GM10248 (cell line): Measurements from ENCODE around the gene ANKRD35.

Experiments
- CTCF ChIA-PET: fragments of 300-600 bp; sonication (Branson Sonifier 250); formaldehyde crosslinking; extraction: SDS; loops from one replicate; lab custom pipeline; 2021; ENCODE audit warnings: antibody characterized with exemption; lab: Yijun Ruan, JAX
- POLR2A ChIA-PET: fragments of 350-650 bp; sonication (Branson Sonifier 250); formaldehyde crosslinking; extraction: SDS; loops from one replicate; lab custom pipeline; 2020; ENCODE audit warnings: antibody characterized with exemption; lab: Yijun Ruan, JAX
- DNase-seq: peaks from one replicate; pipeline ENCODE4 v3.0.0; 2012; ENCODE audit errors: extremely low spot score
- CTCF ChIP-seq: IDR thresholded peaks from 2 replicates; pipeline ENCODE4 v1.5.1; 2012; ENCODE audit warnings: mild to moderate bottlenecking, low read depth; ENCODE audit errors: extremely low read depth, missing control alignments, control extremely low read depth

The ANKRD35 gene

GRCh38 chr1:145895471-145895870 lies 9.8 kb upstream of the ANKRD35 start:
- ChIA-PET POLR2A (no interaction called here), CTCF (interaction anchor here (1.1 to 5.3 kb wide), 8 partner anchors 9 to 112 kb away, joined by 3 to 44 read pairs (median 6); partner anchors contain the start of genes ITGA10, NUDT17 and PIAS3)
- TF ChIP-seq CTCF = no peak
- DNase-seq = no peak

DNA sequence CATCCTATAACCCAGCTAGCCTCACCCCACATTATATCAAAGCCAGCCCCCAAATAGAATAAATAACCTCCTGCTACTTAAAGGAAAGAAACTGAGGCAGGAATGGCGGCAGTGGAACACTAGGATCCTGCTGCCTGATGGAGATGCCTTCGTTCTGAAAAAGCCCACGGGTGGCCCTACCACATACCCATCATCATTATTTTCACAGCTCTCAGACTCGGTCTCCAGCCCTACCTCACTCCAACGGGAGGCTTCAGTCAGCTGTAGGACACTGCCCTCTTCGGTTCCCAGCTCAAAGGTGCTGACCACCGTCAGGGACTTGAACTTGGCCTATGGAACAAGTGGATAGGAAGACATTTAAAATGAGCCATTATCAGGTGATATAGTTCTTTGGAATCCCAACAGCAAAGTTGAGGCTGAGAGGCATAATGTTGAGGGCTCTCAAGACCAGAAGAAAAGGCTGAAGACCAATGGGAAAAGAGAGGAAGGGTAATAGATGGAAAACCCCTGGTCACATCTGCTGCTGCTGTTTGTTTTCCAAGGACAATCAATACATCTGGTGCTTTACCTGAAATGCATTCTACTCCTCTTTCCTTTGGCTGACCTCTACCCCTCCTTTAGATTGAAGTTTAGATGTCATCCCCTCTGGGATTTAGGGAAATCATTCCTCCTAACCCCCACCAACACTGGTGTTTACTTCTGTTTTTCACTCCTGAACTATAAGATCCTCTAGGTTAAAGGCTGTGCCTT lies 7.8 kb upstream of the ANKRD35 start:
- TF ChIP-seq CTCF = no peak
- CTCF ChIA-PET = interaction anchor here (0.8 to 5.3 kb wide), 15 partner anchors 9 to 122 kb away, joined by 3 to 70 read pairs (median 14); partner anchors contain the start of genes ANKRD34A, ITGA10, NUDT17 and PIAS3
- no peak for DNase-seq
- POLR2A ChIA-PET = interaction anchor here (0.6 kb wide), 1 partner anchor 78 kb away, joined by 7 read pairs; no protein-coding TSS in a partner anchor

GRCh38 chr1:145892486-145893087 lies 6.9 kb upstream of the ANKRD35 start:
- ChIA-PET CTCF (interaction anchor here (0.7 to 4.5 kb wide), 29 partner anchors 9 to 129 kb away, joined by 3 to 75 read pairs (median 7); partner anchors contain the start of genes ANKRD34A, HJV, ITGA10 and LIX1L), POLR2A (interaction anchor here (0.6 to 1.2 kb wide), 2 partner anchors 35 to 79 kb away, joined by 3 to 7 read pairs; partner anchors contain the start of gene RBM8A)

DNA sequence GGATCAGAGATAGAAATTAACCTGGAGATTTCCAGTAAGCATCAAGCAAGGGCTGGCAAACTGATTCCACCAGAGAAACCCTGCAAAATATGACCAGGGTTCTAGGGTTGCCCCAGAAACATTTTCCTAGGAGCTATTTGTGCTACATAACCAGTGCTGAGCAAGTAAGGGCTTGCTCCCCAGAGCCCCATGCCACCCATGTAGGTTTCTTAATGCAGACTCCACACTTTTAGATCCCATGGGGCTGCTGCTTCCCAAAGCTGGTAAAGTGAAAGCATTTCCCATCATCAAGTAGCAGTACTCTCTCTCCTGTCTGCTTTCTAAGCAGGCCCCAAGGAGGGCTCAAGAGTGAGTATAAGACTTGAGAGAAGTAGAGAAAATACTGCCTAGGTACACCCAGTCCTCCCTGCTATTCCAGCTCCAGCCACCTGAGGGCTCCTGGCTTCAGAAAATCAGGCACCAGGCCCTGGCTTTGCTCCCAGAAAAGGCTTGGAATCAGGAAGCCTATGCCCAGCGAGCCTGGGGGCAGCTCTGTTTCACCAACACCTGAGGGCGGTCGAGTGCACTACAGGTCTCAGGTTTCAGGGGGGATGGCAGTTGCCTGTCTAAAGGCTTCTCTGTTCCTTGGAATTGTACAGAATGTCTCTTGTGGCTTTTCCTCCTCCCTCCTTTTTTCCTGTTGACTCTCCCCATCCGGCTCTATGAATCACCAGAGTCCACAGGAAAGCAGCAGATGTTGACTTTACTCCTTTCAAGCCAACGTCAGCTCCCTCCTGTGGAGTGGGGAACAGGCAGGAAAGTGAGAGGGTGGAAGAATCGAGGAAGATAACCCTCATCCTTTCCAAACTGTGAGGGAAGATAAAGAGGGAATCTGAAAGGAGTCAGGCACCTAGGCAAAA lies 6.2 kb upstream of the ANKRD35 start:
- peak; percentile 76 for DNase-seq
- ChIA-PET CTCF (interaction anchor here (0.7 to 4.5 kb wide), 34 partner anchors 10 to 130 kb away, joined by 3 to 75 read pairs (median 6); partner anchors contain the start of genes ANKRD34A, HJV, ITGA10 and LIX1L), POLR2A (interaction anchor here (1.2 kb wide), 1 partner anchor 35 kb away, joined by 3 read pairs; the partner anchor contains the start of gene RBM8A)
- TF ChIP-seq CTCF = peak; percentile 85

More at GRCh38 chr1:145892486-145893087, 6.9 kb upstream of the ANKRD35 start:
- no peak for DNase-seq
- no peak for TF ChIP-seq CTCF

DNA sequence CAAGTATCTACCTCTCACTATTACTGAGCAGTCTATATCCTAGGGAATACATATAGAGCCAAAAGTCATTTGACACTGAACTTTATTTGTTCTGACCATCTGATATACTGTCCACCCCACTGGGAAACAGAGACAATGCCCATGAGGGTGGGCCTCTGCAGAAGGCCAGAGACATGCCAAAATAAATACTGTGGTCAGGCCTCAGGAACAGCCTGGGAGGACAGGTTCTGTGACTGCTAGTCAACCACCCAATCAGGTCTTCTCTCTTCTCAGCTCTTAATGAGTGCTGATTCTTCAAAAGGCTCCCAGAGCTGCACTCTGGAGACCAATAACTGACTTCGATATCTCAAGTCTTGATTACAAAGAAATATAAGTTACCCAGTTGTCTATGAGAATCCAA lies 5.5 kb upstream of the ANKRD35 start:
- CTCF ChIA-PET = interaction anchor here (0.7 to 4.5 kb wide), 30 partner anchors 10 to 130 kb away, joined by 3 to 75 read pairs (median 6); partner anchors contain the start of genes ANKRD34A, HJV, ITGA10 and LIX1L
- DNase-seq = no peak
- TF ChIP-seq CTCF = no peak
- POLR2A ChIA-PET = interaction anchor here (1.2 kb wide), 1 partner anchor 36 kb away, joined by 3 read pairs; the partner anchor contains the start of gene RBM8A
